Activated T-helper 17 cell treated with anti-CD3 and anti-CD28 coated beads, Interleukin-2, amount 50 U/mL, for 72 hours (primary cell): Measurements from ENCODE around the gene ESYT3. TPM values are rescaled to one million over a fixed set of nuclear protein-coding genes. Genes with fewer than 3 reads are reported as not detected.

Experiments used
- ATAC-seq: fragments of 150-1000 bp; cut with Tn5 transposase; replicated peaks from 2 replicates; pipeline ENCODE4 v1.10.0; 2021; ENCODE audit warnings: mild to moderate bottlenecking, moderate library complexity
- H3K27ac Mint-ChIP-seq: one replicate; pipeline ENCODE4 v1.8.0; 2022; ENCODE audit warnings: mixed read lengths
- H3K27me3 Mint-ChIP-seq: one replicate; pipeline ENCODE4 v1.8.0; 2022; ENCODE audit warnings: mixed read lengths
- H3K36me3 Mint-ChIP-seq: one replicate; pipeline ENCODE4 v1.8.0; 2022; ENCODE audit warnings: low read depth, mild to moderate bottlenecking, mixed read lengths
- H3K4me1 Mint-ChIP-seq: one replicate; pipeline ENCODE4 v1.8.0; 2022; ENCODE audit warnings: mixed read lengths
- H3K4me3 Mint-ChIP-seq: one replicate; pipeline ENCODE4 v1.8.0; 2022; ENCODE audit warnings: mild to moderate bottlenecking, mixed read lengths
- H3K9me3 Mint-ChIP-seq: one replicate; pipeline ENCODE4 v1.8.0; 2022; ENCODE audit warnings: mixed read lengths
- total RNA-seq, 2 donors: library from RNA; stranded (reverse); gene quantifications; one replicate each; pipeline ENCODE4 v1.2.3, GENCODE V29; 2022

The ESYT3 gene
- total RNA-seq, 2 donors from 2014 or later = 0.09 to 0.37 TPM

DNA sequence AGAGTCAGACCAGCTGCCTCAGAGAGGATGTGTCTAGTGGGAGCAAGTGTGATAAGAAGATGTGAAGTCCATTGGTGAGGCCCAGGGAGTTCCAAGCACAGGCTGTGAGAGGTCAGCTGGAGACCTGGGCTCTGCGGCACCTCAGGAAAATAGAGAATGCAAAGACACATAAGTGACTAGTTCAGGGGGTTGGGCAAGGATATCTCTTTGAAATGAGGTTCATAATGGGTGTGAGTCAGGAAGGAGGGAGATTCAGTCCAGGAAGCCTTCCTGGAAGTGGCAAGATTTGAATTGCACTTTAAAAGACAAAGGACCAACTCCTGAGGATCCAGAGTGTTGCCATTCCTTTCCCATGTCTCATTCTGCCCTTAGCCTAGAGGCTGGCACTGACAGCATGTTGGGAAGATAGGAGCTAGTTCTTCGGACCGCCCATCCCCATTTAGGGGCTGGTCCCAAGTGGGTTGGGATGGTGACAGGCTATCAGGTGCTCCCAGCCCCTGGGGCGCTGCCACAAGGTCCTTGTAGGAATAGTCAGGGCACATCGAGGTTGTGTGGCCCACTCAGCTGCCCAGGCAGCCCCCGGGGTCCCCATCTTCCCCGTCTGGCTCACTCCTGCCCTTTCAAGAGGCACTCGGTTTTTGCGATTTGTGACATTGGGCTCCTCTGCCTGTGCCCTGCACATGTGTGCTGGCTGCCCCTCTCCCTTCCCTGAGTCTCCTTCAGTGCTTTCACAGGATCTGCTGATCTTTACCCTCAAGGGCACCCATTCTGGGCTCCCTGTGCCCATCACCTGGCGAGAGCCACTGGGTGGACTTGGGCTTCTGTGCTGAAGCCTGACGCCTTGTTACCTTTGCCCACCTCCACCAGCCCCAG is 23.7 kb downstream of the ESYT3 start:
- no peaks in the 10 kb centered on the region for H3K36me3 Mint-ChIP-seq
- H3K27me3 Mint-ChIP-seq = no peaks in the 10 kb centered on the region
- H3K4me3 Mint-ChIP-seq = no peak overlapping the region
- peaks cover 6% of the 10 kb centered on the region for H3K4me1 Mint-ChIP-seq
- no peak overlapping the region for H3K27ac Mint-ChIP-seq
- ATAC-seq = no peak
- H3K9me3 Mint-ChIP-seq = no peaks in the 10 kb centered on the region

DNA sequence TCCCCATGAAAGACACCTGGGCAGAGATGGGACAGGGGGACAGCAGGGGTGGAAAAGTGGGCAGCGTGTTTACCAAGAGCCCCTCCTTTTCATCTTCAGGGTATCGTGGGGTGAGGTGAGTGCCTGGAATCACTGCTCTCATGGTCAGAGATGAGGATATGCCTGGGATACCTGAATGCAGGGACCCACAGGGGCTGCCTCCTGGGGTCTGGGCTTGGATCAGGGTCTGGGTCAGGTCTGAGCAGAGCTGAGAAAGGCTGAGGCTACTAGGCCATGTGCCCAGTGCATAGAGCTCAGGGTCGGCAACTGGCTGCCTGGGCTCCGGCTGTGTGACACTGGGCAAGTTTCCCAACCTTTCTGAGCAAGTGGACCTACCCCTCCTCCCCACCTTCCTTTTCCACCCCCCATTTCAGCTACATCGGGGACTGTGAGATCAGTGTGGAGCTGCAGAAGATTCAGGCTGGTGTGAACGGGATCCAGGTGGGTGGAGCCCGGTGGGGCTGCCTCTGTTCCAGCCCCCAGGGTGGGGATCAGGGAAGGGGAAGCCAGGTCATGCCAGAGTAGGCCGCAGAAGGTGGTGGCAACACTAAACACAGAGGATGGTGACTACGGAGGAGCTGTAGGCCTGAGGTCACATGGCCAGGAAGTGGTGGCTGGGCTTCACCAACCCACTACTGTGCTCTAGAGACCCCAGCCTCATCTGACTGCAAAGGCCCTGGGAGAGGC is 24.5 kb downstream of the ESYT3 start:
- H3K9me3 Mint-ChIP-seq = no peaks in the 10 kb centered on the region
- H3K4me3 Mint-ChIP-seq = no peak overlapping the region
- no peak overlapping the region for H3K27ac Mint-ChIP-seq
- H3K27me3 Mint-ChIP-seq = no peaks in the 10 kb centered on the region
- no peak for ATAC-seq
- H3K4me1 Mint-ChIP-seq = peaks cover 6% of the 10 kb centered on the region
- H3K36me3 Mint-ChIP-seq = no peaks in the 10 kb centered on the region

DNA sequence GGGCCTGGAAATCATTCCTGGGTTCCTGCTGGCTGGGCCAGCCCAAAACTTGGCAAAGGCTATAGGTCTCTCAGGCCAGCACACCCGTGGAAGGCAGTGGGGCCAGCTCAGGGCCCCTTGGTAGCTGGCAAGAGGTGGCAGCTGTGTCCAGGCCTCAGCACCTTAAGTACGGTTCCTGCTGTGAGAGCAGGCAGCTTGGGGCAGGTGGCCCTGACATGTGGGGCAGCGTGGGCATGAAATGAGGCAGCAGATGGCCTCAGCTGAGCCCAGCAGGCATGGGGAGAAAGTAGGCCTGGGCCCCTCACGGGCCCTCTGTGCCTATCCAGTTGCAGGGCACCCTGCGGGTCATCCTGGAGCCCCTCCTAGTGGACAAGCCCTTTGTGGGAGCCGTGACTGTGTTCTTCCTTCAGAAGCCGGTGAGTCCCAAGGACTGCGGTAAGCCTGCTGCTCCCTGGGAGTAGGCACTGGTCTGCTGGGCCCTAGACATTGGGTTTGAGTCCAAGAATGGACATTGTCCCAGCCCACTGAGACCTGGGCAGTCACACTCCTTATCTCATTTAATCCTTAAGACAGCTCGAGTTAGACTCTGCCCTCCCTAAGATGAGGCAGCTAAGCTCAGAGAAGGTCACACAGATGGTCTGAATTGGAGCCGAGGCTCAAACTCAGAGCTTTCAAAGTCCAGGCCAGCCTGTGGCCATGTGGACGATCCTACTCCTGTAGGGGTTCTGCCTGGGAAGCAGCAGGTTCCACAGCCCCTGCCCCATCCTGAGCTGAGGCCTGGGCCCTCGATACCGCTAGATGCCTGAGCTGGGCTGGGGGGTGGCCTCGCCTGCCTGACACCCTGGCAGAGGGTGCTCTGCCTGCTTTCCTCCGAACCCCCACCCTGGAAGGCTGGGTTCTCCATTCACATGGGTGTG is 25.5 kb downstream of the ESYT3 start:
- no peaks in the 10 kb centered on the region for H3K27me3 Mint-ChIP-seq
- no peak overlapping the region for H3K4me3 Mint-ChIP-seq

DNA sequence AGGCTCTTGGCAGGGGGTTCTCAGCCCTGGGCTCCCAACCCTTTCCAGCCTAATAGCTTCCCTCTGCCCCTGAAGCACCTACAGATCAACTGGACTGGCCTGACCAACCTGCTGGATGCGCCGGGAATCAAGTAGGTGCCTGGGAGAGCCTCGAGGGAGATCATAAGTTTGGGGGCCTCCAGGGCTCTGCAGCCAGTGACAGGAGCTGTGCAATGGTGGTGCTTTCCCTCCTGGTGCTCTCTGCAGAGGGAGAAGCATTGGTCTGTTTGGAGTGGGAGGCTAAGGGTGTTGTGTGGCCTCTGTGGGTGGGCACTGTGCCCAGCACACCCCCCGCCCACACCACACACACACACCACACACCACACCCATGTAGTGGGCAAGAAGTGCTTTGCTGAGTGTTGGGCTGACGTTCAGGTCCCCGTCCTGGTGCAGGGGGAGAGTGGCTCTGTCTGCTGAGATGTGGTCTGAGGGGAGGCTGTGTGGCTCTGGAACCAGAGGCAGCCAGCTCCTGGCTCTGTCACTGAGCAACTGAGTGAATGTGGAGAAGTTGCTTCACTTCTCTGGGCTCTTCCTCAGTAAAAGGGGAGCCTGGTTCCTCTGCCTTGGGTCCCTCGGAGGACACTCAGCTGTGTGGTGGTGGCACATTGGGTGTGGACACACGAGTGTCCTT is 26.3 kb downstream of the ESYT3 start:
- H3K36me3 Mint-ChIP-seq = no peaks in the 10 kb centered on the region
- no peaks in the 10 kb centered on the region for H3K27me3 Mint-ChIP-seq
- no peak for ATAC-seq
- H3K27ac Mint-ChIP-seq = no peak overlapping the region
- peaks cover 5% of the 10 kb centered on the region for H3K4me1 Mint-ChIP-seq
- no peaks in the 10 kb centered on the region for H3K9me3 Mint-ChIP-seq
- H3K4me3 Mint-ChIP-seq = no peak overlapping the region

More for the DNA sequence above, 25.5 kb downstream of the ESYT3 start:
- Mint-ChIP-seq H3K4me1 (peaks cover 6% of the 10 kb centered on the region), H3K36me3 (no peaks in the 10 kb centered on the region), H3K27ac (no peak overlapping the region), H3K9me3 (no peaks in the 10 kb centered on the region)
- no peak for ATAC-seq

DNA sequence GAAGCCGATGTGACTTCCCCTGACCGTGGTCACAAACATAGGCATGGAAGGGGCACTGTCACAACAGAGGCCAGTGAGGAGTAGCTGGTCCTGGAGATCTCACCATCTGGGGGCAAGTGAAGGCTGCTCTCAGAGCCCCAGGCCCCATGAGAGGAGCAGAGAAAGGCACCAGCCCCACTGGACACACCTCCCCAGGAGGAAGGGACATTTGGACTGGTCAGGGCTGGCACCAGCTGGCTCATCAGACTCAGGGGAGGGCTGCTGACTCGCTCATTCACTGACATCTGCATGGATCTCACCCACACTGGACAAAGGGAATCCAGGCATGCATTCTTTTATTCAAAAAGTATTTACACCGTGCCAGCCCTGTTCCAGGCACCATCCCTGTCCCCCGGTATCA is 26.8 kb downstream of the ESYT3 start:
- Mint-ChIP-seq H3K4me1 (no peaks in the 10 kb centered on the region), H3K4me3 (no peak overlapping the region), H3K9me3 (no peaks in the 10 kb centered on the region), H3K27ac (no peak overlapping the region), H3K36me3 (no peaks in the 10 kb centered on the region), H3K27me3 (no peaks in the 10 kb centered on the region)
- ATAC-seq = no peak

DNA sequence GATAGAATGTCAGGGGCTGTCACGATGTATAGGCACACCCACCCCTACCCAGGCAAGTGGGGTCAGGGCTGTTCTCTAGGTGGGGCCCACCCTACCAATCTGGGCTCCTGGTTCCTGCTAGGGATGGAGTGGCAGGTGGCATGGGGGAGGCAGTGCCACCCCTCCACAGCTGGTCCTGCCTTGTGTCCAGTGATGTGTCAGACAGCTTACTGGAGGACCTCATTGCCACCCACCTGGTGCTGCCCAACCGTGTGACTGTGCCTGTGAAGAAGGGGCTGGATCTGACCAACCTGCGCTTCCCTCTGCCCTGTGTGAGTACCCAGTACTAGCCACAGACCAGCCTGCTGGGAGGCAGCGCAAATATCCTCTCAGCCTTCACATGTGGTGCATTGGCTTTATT is 27.5 kb downstream of the ESYT3 start:
- no peak overlapping the region for H3K4me3 Mint-ChIP-seq
- no peak for ATAC-seq
- no peaks in the 10 kb centered on the region for H3K9me3 Mint-ChIP-seq
- no peak overlapping the region for H3K27ac Mint-ChIP-seq
- H3K4me1 Mint-ChIP-seq = no peaks in the 10 kb centered on the region
- H3K27me3 Mint-ChIP-seq = no peaks in the 10 kb centered on the region
- H3K36me3 Mint-ChIP-seq = no peaks in the 10 kb centered on the region

DNA sequence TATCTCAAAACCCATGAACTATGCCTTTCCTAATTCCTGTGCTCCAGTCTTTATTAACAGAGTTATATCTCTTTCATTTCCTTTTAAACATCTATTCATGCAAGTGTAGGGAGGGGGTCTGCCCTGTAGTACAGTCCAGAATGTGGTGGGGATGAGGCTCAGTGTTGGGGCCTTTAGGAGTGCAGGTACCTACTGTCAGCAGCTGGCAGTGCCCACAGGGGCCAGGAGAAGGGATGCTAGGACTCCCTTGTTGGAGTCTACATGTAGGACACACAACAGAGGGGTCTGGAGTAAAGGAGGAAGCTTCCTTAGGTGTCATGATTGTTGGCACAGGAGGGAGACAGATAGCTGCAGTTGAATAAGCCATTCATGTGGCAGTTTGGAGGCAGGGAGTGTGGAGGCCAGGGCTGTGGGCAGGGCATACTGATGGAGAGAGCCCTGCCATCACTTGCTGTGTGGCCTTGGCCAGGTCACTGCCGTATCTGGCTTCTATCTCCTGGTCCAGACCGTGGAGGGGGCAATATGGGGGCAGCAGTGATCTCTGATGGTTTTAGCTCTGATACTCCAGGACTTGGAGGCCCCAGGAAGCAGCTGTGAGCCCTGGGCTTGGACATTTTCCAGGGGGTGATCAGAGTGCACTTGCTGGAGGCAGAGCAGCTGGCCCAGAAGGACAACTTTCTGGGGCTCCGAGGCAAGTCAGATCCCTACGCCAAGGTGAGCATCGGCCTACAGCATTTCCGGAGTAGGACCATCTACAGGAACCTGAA is 29.5 kb downstream of the ESYT3 start:
- Mint-ChIP-seq H3K9me3 (no peaks in the 10 kb centered on the region), H3K4me3 (no peak overlapping the region), H3K36me3 (no peaks in the 10 kb centered on the region), H3K27ac (no peak overlapping the region), H3K27me3 (no peaks in the 10 kb centered on the region), H3K4me1 (no peaks in the 10 kb centered on the region)
- no peak for ATAC-seq

DNA sequence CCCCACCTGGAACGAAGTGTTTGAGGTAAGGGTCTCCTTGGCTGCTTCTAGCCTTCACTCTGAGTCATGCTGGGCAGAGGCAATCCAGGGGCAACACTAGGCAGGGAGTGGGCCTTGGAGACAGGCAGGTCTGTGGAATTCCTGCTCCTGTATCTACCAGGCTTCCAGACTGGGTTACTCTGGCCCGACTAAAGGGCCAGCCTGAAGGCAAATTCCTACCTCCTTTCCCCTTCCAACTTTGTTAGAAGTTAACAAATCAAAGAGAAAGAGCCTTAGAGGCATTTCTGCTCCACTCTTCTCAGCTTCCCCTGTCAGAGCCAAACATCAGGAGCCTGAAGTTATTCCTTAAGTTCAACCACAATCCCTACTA is 30.1 kb downstream of the ESYT3 start:
- H3K27me3 Mint-ChIP-seq = no peaks in the 10 kb centered on the region
- H3K4me3 Mint-ChIP-seq = no peak overlapping the region

DNA sequence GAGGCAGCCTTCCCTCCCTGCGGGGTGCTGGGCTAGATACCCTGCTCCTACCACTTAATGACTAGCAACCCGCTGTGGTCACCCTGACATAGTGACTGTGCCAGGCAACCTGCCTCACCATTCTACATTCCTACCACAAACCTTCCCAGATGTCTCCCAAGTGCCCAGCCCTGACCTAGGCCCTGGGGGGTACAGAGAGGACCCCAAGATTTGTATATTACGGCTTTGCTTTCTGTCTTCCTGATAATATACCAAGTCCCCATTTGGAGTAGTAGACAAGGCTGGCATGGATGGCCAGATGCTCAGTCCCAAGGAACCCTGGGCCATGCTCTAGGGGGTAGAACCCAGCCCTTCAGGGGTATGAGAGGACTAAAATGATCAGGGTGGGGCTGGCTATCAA is 31.0 kb downstream of the ESYT3 start:
- no peaks in the 10 kb centered on the region for H3K27me3 Mint-ChIP-seq
- no peak overlapping the region for H3K4me3 Mint-ChIP-seq
- no peaks in the 10 kb centered on the region for H3K4me1 Mint-ChIP-seq
- no peak for ATAC-seq
- no peak overlapping the region for H3K27ac Mint-ChIP-seq
- no peaks in the 10 kb centered on the region for H3K36me3 Mint-ChIP-seq
- no peaks in the 10 kb centered on the region for H3K9me3 Mint-ChIP-seq

More for the DNA sequence above, 30.1 kb downstream of the ESYT3 start:
- Mint-ChIP-seq H3K9me3 (no peaks in the 10 kb centered on the region), H3K36me3 (no peaks in the 10 kb centered on the region), H3K27ac (no peak overlapping the region), H3K4me1 (no peaks in the 10 kb centered on the region)
- ATAC-seq = no peak

DNA sequence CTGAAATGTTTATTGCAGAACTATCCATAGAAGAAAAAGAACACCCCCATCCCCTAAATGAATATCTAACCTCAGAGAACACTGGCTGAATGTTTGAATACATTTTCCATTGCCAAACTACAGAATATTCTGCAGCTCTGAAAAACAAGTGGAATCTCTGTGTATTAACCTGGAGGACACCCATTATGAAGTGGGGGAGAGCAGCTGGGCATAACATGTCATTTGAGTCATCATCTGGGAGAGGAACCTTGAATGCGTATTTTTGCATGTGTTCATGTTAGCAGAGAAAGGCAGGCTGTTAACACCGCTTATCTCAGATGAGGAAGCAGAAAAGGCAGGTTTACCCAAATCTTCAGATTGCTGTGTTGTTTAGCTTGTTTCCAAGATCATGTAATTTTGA is 31.5 kb downstream of the ESYT3 start:
- Mint-ChIP-seq H3K27ac (no peak overlapping the region), H3K27me3 (no peaks in the 10 kb centered on the region), H3K36me3 (no peaks in the 10 kb centered on the region), H3K4me1 (no peaks in the 10 kb centered on the region), H3K4me3 (no peak overlapping the region), H3K9me3 (no peaks in the 10 kb centered on the region)
- no peak for ATAC-seq

DNA sequence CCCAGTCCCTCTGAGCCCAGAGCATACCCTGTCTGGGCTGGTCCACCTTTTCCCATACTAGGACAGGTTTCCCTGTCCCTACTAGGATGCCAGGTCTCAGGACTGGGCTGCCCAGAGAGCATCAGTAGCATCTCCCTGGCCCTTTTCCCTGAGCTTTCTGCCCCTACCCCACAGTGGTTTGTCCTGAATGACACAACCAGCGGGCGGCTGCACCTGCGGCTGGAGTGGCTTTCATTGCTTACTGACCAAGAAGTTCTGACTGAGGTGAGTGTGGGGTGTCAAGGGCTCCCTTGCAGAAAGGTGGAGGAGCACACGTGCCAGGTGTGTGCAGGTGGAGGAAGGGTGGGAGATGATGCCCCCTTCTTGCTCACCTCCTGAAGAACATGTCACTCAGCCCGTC is 33.5 kb downstream of the ESYT3 start:
- H3K36me3 Mint-ChIP-seq = no peaks in the 10 kb centered on the region
- no peaks in the 10 kb centered on the region for H3K4me1 Mint-ChIP-seq
- no peaks in the 10 kb centered on the region for H3K27me3 Mint-ChIP-seq
- no peak for ATAC-seq
- H3K4me3 Mint-ChIP-seq = no peak overlapping the region
- H3K27ac Mint-ChIP-seq = no peak overlapping the region
- no peaks in the 10 kb centered on the region for H3K9me3 Mint-ChIP-seq

DNA sequence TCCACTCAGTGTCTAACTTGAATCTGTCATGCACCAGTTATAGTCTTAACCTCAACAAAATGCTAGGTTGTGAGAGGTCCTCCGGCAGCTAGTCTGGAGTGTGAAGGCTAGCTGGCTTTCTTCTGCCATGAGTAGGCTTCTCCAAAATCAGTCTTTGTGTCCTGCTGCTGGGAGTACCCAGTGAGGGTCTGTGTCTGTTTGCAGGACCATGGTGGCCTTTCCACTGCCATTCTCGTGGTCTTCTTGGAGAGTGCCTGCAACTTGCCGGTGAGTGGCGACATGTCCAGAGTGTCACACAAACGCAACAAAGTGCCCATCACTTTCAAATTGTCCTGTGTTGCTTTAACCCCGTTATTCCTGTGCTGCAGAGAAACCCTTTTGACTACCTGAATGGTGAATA is 34.0 kb downstream of the ESYT3 start:
- Mint-ChIP-seq H3K4me3 (no peak overlapping the region), H3K36me3 (no peaks in the 10 kb centered on the region), H3K27me3 (no peaks in the 10 kb centered on the region), H3K27ac (no peak overlapping the region), H3K4me1 (no peaks in the 10 kb centered on the region), H3K9me3 (no peaks in the 10 kb centered on the region)
- ATAC-seq = no peak

DNA sequence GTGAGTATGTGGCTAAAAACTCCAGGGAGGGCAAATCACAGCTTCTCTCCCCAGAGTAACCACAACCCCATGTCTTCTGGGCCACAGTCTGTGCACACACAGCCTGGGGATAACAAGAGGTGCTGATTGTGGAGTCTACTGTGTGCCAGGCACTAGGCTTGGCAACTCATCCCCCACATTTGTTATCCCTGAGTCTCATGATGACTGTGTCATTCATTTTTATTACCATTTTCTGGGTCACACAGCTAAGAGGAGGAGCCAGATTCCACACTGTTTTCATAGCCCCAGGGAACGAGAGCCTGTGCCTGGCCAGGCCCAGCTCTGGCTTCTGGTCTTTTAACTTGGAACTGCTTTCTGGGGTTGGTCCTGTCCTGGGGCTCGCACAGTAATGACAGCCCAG is 34.5 kb downstream of the ESYT3 start:
- no peaks in the 10 kb centered on the region for H3K4me1 Mint-ChIP-seq
- no peaks in the 10 kb centered on the region for H3K27me3 Mint-ChIP-seq
- no peak overlapping the region for H3K27ac Mint-ChIP-seq
- no peaks in the 10 kb centered on the region for H3K9me3 Mint-ChIP-seq
- H3K36me3 Mint-ChIP-seq = no peaks in the 10 kb centered on the region
- no peak for ATAC-seq
- no peak overlapping the region for H3K4me3 Mint-ChIP-seq
